HepG2 (cell line): ENCODE results near the gene LBX2. TPM values are rescaled to one million over a fixed set of nuclear protein-coding genes. Genes with fewer than 3 reads are reported as not detected.

Source experiments
- ATF7-NPFF ChIP-seq: sonication (generic); formaldehyde crosslinking; IDR thresholded peaks from 2 replicates; pipeline ENCODE4 v1.8.1; 2023; ENCODE audit warnings: mild to moderate bottlenecking, low read depth, missing genetic modification reagents, moderate library complexity
- ATM ChIP-seq: fragments of 450-650 bp; IDR thresholded peaks from 2 replicates; pipeline ENCODE4 v1.7.1; 2017; ENCODE audit warnings: mild to moderate bottlenecking, borderline replicate concordance
- CCAR2 ChIP-seq: fragments of 200-400 bp; formaldehyde crosslinking; optimal IDR thresholded peaks from 2 replicates; pipeline ENCODE3; 2018; ENCODE audit warnings: low read depth, mild to moderate bottlenecking, low read length, moderate library complexity
- POLR2A ChIP-seq, 2 experiments: IDR thresholded peaks; 2 replicates each; pipeline ENCODE4 v1.6.1; 2011; ENCODE audit warnings: low read depth in 2 of 2, low read length in 2 of 2, mild to moderate bottlenecking in 1 of 2, moderate library complexity in 1 of 2; ENCODE audit not compliant: insufficient read depth in 1 of 2
- SP2 ChIP-seq: sonication (generic); formaldehyde crosslinking; IDR thresholded peaks from 2 replicates; pipeline ENCODE4 v1.5.1; 2020; ENCODE audit warnings: mild to moderate bottlenecking, missing genetic modification reagents
- XBP1 ChIP-seq: sonication (generic); formaldehyde crosslinking; IDR thresholded peaks from 2 replicates; pipeline ENCODE4 v1.5.0; 2020; ENCODE audit warnings: missing genetic modification reagents
- ZBTB33 ChIP-seq: sonication (generic); formaldehyde crosslinking; IDR thresholded peaks from 2 replicates; pipeline ENCODE4 v1.4.0; 2020; ENCODE audit warnings: missing genetic modification reagents
- ZBTB39 ChIP-seq: sonication (generic); formaldehyde crosslinking; IDR thresholded peaks from 2 replicates; pipeline ENCODE4 v1.5.0; 2020; ENCODE audit warnings: missing genetic modification reagents
- ZFY ChIP-seq: sonication (generic); formaldehyde crosslinking; IDR thresholded peaks from 2 replicates; pipeline ENCODE4 v1.4.0; 2020; ENCODE audit warnings: missing genetic modification reagents
- ZNF205 ChIP-seq: IDR thresholded peaks from 2 replicates; pipeline ENCODE4 v1.6.1; 2018; ENCODE audit warnings: missing biosample characterization, missing genetic modification reagents
- ZNF660 ChIP-seq: sonication (generic); formaldehyde crosslinking; IDR thresholded peaks from 2 replicates; pipeline ENCODE4 v1.5.1; 2020; ENCODE audit warnings: mild to moderate bottlenecking, low read depth, missing genetic modification reagents, borderline replicate concordance
- polyA plus RNA-seq, 8 experiments: library from polyadenylated mRNA; depleted of rRNA in 3 of 8; stranded (reverse) in 7 of 8; unstranded in 1 of 8; fragments of >200 nt; fragmentation: Illumina TruSeq in 4 of 8; extraction: Trizol in 4 of 8; gene quantifications; 2 replicates each; pipeline versions ENCODE4 v1.2.1 to v1.2.3, GENCODE V29; 2011 to 2016; ENCODE audit warnings: low read depth in 4 of 8, missing spikeins in 1 of 8, mixed read lengths in 1 of 8; ENCODE audit not compliant: insufficient read depth in 1 of 8
- total RNA-seq, 5 experiments: library from RNA; depleted of rRNA; stranded (reverse); fragments of >200 nt; fragmentation: Illumina TruSeq; extraction: Trizol; gene quantifications; 2 replicates each; pipeline ENCODE4 v1.2.3, GENCODE V29; 2016; ENCODE audit warnings: low read depth in 1 of 5
- TF ChIP-seq, protein P1 (sequence below): sonication (generic); formaldehyde crosslinking; conservative IDR thresholded peaks from 2 replicates; pipeline ENCODE4 v1.4.0; 2020; ENCODE audit warnings: missing genetic modification reagents
- TF ChIP-seq, protein P2 (sequence below): sonication (generic); formaldehyde crosslinking; IDR thresholded peaks from 2 replicates; pipeline ENCODE4 v1.4.0; 2020; ENCODE audit warnings: missing genetic modification reagents
- TF ChIP-seq, protein P3 (sequence below): IDR thresholded peaks from 2 replicates; pipeline ENCODE4 v1.6.1; 2016; ENCODE audit warnings: low read depth, control low read depth
- TF ChIP-seq, protein P4 (sequence below): sonication (generic); formaldehyde crosslinking; IDR thresholded peaks from 2 replicates; pipeline ENCODE4 v1.8.1; 2023; ENCODE audit warnings: missing genetic modification reagents, inconsistent platforms, borderline replicate concordance

Gene LBX2
- total and polyA plus RNA-seq, 2 of the 13 experiments (the other 11 are each of a cell fraction or from before 2014, with no cell fraction given): 6.4 to 8.1 TPM

GRCh38 chr2:74507145-74507925, 7.9 kb upstream of the LBX2 start, which contains the start of gene PCGF1 (continued):
- TF ChIP-seq, protein P1, sequence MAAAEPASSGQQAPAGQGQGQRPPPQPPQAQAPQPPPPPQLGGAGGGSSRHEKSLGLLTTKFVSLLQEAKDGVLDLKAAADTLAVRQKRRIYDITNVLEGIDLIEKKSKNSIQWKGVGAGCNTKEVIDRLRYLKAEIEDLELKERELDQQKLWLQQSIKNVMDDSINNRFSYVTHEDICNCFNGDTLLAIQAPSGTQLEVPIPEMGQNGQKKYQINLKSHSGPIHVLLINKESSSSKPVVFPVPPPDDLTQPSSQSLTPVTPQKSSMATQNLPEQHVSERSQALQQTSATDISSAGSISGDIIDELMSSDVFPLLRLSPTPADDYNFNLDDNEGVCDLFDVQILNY (CRISPR knock-in tag): 0 out of 2 replicates have a peak, but pooled peaks have one; percentile 21
- TF ChIP-seq ATM (no peak), CCAR2 (no peak), ATF7-NPFF (CRISPR knock-in tag) (peak; percentile 91), ZNF660 (CRISPR knock-in tag) (no peak), ZBTB39 (CRISPR knock-in tag) (peak; percentile 80; the same call in 1 of the 2 replicates), XBP1 (CRISPR knock-in tag) (no peak), SP2 (CRISPR knock-in tag) (peak; percentile 94), ZFY (CRISPR knock-in tag) (peak; percentile 30; the same call in 1 of the 2 replicates), ZNF205 (peak; percentile 71; the same call in 1 of the 2 replicates), ZBTB33 (CRISPR knock-in tag) (no peak), POLR2A (IDR thresholded peaks at IDR 0.05; ENCODE audit: insufficient read depth in 1 of 2, low read depth in 2 of 2, low read length in 2 of 2) (peak in 1 of 2 experiments; percentile 73; a peak in 2 of 4 replicates)
- TF ChIP-seq, protein P2, sequence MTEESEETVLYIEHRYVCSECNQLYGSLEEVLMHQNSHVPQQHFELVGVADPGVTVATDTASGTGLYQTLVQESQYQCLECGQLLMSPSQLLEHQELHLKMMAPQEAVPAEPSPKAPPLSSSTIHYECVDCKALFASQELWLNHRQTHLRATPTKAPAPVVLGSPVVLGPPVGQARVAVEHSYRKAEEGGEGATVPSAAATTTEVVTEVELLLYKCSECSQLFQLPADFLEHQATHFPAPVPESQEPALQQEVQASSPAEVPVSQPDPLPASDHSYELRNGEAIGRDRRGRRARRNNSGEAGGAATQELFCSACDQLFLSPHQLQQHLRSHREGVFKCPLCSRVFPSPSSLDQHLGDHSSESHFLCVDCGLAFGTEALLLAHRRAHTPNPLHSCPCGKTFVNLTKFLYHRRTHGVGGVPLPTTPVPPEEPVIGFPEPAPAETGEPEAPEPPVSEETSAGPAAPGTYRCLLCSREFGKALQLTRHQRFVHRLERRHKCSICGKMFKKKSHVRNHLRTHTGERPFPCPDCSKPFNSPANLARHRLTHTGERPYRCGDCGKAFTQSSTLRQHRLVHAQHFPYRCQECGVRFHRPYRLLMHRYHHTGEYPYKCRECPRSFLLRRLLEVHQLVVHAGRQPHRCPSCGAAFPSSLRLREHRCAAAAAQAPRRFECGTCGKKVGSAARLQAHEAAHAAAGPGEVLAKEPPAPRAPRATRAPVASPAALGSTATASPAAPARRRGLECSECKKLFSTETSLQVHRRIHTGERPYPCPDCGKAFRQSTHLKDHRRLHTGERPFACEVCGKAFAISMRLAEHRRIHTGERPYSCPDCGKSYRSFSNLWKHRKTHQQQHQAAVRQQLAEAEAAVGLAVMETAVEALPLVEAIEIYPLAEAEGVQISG: peak; percentile 99
- TF ChIP-seq, protein P3, sequence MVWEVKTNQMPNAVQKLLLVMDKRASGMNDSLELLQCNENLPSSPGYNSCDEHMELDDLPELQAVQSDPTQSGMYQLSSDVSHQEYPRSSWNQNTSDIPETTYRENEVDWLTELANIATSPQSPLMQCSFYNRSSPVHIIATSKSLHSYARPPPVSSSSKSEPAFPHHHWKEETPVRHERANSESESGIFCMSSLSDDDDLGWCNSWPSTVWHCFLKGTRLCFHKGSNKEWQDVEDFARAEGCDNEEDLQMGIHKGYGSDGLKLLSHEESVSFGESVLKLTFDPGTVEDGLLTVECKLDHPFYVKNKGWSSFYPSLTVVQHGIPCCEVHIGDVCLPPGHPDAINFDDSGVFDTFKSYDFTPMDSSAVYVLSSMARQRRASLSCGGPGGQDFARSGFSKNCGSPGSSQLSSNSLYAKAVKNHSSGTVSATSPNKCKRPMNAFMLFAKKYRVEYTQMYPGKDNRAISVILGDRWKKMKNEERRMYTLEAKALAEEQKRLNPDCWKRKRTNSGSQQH (CRISPR knock-in tag): 0 out of 2 replicates have a peak, but pooled peaks have one; percentile 44
- TF ChIP-seq, protein P4, sequence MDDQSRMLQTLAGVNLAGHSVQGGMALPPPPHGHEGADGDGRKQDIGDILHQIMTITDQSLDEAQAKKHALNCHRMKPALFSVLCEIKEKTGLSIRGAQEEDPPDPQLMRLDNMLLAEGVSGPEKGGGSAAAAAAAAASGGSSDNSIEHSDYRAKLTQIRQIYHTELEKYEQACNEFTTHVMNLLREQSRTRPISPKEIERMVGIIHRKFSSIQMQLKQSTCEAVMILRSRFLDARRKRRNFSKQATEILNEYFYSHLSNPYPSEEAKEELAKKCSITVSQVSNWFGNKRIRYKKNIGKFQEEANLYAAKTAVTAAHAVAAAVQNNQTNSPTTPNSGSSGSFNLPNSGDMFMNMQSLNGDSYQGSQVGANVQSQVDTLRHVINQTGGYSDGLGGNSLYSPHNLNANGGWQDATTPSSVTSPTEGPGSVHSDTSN (CRISPR knock-in tag): no peak
